ENCODE data around the gene SGTA.

SGTA gene

DNA sequence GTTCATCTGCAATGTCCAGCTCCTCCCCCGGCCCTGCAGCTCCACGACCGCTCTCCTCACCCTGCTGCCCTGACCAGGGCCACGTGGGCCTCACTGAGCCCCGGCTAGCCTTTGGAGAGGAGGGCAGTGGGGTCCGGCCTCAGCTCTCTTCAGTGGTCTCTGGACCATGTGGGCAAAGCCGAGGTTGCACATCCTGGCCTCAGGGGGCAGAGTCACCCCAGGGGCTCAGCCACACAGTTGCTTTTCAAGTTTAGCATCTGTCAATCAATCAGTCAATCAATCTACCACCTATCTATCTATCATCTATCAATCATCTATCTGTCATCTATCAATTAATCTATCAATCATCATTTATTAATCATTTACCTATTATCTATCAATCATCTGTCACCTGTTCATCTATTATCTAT lies 58.9 kb downstream of the SGTA start:
- H3K9ac ChIP-seq (ENCODE audit: low read length) = no peak overlapping the region
- no peaks in the 10 kb centered on the region for H3K36me3 ChIP-seq (ENCODE audit: insufficient read depth, low read length)
- no peaks in the 10 kb centered on the region for H3K79me2 ChIP-seq (ENCODE audit: insufficient read depth, low read length)
- TF ChIP-seq EZH2 (IDR thresholded peaks at IDR 0.05; ENCODE audit: borderline replicate concordance, low read length) = no peak
- TF ChIP-seq, protein P1, sequence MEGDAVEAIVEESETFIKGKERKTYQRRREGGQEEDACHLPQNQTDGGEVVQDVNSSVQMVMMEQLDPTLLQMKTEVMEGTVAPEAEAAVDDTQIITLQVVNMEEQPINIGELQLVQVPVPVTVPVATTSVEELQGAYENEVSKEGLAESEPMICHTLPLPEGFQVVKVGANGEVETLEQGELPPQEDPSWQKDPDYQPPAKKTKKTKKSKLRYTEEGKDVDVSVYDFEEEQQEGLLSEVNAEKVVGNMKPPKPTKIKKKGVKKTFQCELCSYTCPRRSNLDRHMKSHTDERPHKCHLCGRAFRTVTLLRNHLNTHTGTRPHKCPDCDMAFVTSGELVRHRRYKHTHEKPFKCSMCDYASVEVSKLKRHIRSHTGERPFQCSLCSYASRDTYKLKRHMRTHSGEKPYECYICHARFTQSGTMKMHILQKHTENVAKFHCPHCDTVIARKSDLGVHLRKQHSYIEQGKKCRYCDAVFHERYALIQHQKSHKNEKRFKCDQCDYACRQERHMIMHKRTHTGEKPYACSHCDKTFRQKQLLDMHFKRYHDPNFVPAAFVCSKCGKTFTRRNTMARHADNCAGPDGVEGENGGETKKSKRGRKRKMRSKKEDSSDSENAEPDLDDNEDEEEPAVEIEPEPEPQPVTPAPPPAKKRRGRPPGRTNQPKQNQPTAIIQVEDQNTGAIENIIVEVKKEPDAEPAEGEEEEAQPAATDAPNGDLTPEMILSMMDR (IDR thresholded peaks at IDR 0.05; ENCODE audit: low read length) = no peak
- H3K4me2 ChIP-seq (ENCODE audit: low read length) = no peak overlapping the region
- H3K9me3 ChIP-seq (ENCODE audit: low read length) = no peaks in the 10 kb centered on the region
- no peak overlapping the region for H3K27ac ChIP-seq (ENCODE audit: low read depth, low read length, poor library complexity, severe bottlenecking)
- H3K27me3 ChIP-seq (ENCODE audit: insufficient read depth, low read length) = peaks cover 9% of the 10 kb centered on the region; the same call in 1 of the 2 replicates
- H3K4me1 ChIP-seq (ENCODE audit: insufficient read depth, low read length, severe bottlenecking) = no peaks in the 10 kb centered on the region
- no peaks in the 10 kb centered on the region for H3F3A ChIP-seq (ENCODE audit: insufficient read depth, low read length)
- no peak overlapping the region for H2AFZ ChIP-seq (ENCODE audit: low read length)
- H3K9me2 ChIP-seq (ENCODE audit: low read depth, low read length) = no peaks in the 10 kb centered on the region
- H3K4me3 ChIP-seq (ENCODE audit: low read depth, low read length, poor library complexity, severe bottlenecking) = no peak overlapping the region
- H4K20me1 ChIP-seq (ENCODE audit: insufficient read depth, low read length) = no peaks in the 10 kb centered on the region

DNA sequence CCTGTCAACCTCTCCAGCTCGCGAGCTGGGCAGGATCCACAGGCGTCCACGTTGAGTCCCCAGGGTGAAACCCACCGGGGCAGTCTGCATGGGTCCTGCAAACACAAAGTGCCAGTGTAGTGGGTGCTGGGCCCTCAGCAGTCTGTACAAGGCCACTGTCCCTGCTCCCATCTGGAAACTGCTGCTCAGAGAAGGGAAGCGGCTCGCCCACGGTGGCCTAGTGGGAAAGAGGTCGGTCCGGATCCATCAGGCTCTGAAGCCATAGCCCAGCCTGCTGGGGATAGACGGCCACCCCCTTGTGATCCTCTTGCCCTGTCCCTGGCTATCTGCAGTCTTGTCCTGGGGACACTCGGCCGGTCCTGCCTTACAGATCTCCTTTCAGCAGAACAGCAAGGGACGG lies 59.3 kb downstream of the SGTA start:
- Histone ChIP-seq H3K79me2 (ENCODE audit: insufficient read depth, low read length) (no peaks in the 10 kb centered on the region), H3K4me2 (ENCODE audit: low read length) (no peak overlapping the region), H2AFZ (ENCODE audit: low read length) (no peak overlapping the region), H4K20me1 (ENCODE audit: insufficient read depth, low read length) (no peaks in the 10 kb centered on the region), H3K27ac (ENCODE audit: low read depth, low read length, poor library complexity, severe bottlenecking) (no peak overlapping the region), H3K4me3 (ENCODE audit: low read depth, low read length, poor library complexity, severe bottlenecking) (no peak overlapping the region), H3K36me3 (ENCODE audit: insufficient read depth, low read length) (no peaks in the 10 kb centered on the region), H3K27me3 (ENCODE audit: insufficient read depth, low read length) (peaks cover 8% of the 10 kb centered on the region; the same call in 1 of the 2 replicates), H3K9me3 (ENCODE audit: low read length) (no peaks in the 10 kb centered on the region), H3K4me1 (ENCODE audit: insufficient read depth, low read length, severe bottlenecking) (no peaks in the 10 kb centered on the region), H3K9ac (ENCODE audit: low read length) (no peak overlapping the region), H3K9me2 (ENCODE audit: low read depth, low read length) (no peaks in the 10 kb centered on the region), H3F3A (ENCODE audit: insufficient read depth, low read length) (no peaks in the 10 kb centered on the region)
- TF ChIP-seq EZH2 (IDR thresholded peaks at IDR 0.05; ENCODE audit: borderline replicate concordance, low read length) = no peak
- TF ChIP-seq, protein P1 (IDR thresholded peaks at IDR 0.05; ENCODE audit: low read length) = no peak

DNA sequence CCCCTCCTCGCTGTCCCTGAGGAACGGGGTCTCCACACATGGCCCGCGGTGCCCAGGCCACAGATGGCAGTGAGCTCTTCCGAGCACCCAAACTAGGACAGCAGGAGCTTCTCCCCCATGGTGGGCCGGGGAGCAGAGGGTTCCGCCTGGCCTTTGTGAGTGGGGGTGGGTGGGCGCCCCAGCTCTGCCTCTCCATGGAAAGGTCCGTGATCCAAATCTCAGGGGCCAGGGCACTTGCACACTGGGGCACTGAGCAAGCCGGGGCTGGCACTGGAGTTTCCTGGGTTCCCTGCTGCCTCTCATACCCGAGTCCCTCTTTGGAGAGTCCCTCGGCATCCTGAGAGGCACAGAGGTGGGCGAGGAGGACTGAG lies 59.7 kb downstream of the SGTA start:
- H3K27me3 ChIP-seq (ENCODE audit: insufficient read depth, low read length) = peaks cover 5% of the 10 kb centered on the region; the same call in 1 of the 2 replicates
- no peaks in the 10 kb centered on the region for H3K79me2 ChIP-seq (ENCODE audit: insufficient read depth, low read length)
- no peaks in the 10 kb centered on the region for H3K9me3 ChIP-seq (ENCODE audit: low read length)
- no peaks in the 10 kb centered on the region for H4K20me1 ChIP-seq (ENCODE audit: insufficient read depth, low read length)
- no peaks in the 10 kb centered on the region for H3F3A ChIP-seq (ENCODE audit: insufficient read depth, low read length)
- no peak overlapping the region for H2AFZ ChIP-seq (ENCODE audit: low read length)
- TF ChIP-seq, protein P1 (IDR thresholded peaks at IDR 0.05; ENCODE audit: low read length) = no peak
- TF ChIP-seq EZH2 (IDR thresholded peaks at IDR 0.05; ENCODE audit: borderline replicate concordance, low read length) = no peak
- no peaks in the 10 kb centered on the region for H3K4me1 ChIP-seq (ENCODE audit: insufficient read depth, low read length, severe bottlenecking)
- no peak overlapping the region for H3K4me3 ChIP-seq (ENCODE audit: low read depth, low read length, poor library complexity, severe bottlenecking)
- H3K9ac ChIP-seq (ENCODE audit: low read length) = no peak overlapping the region
- H3K4me2 ChIP-seq (ENCODE audit: low read length) = no peak overlapping the region
- H3K9me2 ChIP-seq (ENCODE audit: low read depth, low read length) = no peaks in the 10 kb centered on the region
- no peaks in the 10 kb centered on the region for H3K36me3 ChIP-seq (ENCODE audit: insufficient read depth, low read length)
- H3K27ac ChIP-seq (ENCODE audit: low read depth, low read length, poor library complexity, severe bottlenecking) = no peak overlapping the region

Measured in OCI-LY1 (cell line).